GM12874 (cell line): ENCODE measurements around the gene CSTB.

Source experiments
- TF ChIP-seq, protein P1 (sequence below): IDR thresholded peaks from 2 replicates; pipeline ENCODE4 v1.5.1; 2011; ENCODE audit warnings: low read depth, mild to moderate bottlenecking, control low read depth, low read length, moderate library complexity; ENCODE audit not compliant: insufficient read depth

Gene CSTB

DNA sequence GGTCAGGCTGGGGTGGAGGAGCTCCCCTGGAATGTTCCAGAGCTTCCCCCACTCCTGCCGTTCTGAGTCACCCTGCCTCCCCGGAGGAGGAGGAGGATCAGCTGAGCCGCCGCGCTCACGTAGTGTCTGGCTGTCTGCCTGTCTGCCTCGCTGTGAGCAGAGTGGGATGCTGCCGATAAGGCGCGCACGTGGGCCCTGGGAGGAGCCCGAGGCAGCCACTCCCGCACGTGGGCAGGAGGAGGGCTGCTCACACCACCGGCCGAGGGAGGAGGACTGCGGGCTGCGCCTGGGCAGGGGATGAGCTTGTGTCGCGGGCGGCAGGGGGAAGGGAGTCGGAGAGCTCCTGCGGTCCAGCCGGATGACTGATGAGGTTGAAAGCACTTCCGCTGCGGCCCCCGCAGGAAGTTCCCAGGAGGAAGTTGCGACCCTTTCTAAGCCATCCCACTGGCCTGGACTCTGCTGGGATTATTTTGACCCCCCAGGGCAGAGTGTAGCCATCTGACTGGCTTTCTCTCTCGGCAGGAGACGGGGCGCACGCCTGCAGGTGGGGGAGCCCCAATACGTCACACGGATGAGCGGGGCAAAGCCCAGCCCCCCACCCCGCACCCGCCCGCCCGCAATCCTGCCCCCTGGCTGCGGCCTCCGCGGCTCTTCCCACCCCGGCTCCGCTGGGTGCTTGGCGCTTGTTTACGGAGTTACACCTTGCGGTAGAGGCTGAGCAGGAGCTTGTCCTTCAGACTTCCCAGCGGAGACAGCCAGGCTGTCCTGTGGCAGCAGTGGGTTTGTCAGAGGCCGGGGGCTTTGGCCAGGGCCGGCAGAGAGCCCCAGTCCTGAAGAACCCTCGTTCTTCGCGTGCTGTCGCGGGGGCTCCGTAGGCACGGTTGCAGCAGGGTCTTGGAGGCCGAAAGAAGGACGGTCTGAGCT lies 47.4 kb downstream of the CSTB start:
- TF ChIP-seq, protein P1, sequence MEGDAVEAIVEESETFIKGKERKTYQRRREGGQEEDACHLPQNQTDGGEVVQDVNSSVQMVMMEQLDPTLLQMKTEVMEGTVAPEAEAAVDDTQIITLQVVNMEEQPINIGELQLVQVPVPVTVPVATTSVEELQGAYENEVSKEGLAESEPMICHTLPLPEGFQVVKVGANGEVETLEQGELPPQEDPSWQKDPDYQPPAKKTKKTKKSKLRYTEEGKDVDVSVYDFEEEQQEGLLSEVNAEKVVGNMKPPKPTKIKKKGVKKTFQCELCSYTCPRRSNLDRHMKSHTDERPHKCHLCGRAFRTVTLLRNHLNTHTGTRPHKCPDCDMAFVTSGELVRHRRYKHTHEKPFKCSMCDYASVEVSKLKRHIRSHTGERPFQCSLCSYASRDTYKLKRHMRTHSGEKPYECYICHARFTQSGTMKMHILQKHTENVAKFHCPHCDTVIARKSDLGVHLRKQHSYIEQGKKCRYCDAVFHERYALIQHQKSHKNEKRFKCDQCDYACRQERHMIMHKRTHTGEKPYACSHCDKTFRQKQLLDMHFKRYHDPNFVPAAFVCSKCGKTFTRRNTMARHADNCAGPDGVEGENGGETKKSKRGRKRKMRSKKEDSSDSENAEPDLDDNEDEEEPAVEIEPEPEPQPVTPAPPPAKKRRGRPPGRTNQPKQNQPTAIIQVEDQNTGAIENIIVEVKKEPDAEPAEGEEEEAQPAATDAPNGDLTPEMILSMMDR, result no peak

DNA sequence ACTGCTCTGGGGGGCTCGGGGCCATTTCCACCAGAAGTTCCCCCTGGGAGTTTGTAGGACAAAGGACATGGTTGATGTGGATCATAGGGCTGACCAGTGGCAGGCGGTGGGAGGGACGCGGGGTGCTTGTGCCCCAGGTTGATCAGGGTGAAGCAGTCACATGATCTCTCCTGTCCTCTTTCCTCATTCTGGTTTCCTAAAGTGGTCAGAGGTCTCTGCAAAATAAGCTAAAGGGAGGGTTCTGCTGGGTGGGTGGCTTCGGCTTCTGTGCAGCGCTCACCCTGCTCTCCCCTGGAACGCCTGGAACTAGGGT lies 48.0 kb downstream of the CSTB start:
- TF ChIP-seq, protein P1, result no peak

DNA sequence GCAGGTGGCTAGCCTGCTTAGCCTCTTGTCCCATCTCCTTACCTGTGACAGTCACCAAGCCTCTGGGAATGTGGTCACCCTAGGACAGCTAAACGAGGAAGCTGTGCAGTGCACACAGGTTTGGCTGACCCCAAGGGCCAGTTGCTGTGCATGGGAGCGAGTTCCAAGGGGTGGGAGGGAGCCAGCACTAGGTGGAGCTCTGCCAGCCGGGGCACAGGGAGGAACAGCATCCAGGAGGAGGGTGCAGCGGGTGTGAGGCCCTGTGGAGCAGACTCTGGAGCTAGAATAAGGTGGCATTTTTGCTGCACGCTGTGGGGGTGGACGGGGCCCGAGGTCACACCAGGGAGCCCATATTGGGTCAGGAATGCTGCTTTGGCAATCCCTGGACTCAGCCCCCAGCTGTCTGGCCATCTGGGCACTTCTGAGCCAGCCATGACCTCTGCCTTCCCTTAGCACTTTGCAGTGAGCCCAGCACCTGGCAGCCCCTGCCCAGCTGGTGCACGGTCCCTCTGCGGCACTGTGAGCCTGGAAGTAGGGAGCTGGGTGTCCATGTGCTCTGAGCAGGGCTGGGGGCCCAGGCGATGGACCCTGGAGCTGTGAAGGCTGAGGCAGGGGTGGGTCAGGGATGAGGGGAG lies 48.5 kb downstream of the CSTB start:
- TF ChIP-seq, protein P1, result 0 out of 2 replicates have a peak, but pooled peaks have one; percentile 14

DNA sequence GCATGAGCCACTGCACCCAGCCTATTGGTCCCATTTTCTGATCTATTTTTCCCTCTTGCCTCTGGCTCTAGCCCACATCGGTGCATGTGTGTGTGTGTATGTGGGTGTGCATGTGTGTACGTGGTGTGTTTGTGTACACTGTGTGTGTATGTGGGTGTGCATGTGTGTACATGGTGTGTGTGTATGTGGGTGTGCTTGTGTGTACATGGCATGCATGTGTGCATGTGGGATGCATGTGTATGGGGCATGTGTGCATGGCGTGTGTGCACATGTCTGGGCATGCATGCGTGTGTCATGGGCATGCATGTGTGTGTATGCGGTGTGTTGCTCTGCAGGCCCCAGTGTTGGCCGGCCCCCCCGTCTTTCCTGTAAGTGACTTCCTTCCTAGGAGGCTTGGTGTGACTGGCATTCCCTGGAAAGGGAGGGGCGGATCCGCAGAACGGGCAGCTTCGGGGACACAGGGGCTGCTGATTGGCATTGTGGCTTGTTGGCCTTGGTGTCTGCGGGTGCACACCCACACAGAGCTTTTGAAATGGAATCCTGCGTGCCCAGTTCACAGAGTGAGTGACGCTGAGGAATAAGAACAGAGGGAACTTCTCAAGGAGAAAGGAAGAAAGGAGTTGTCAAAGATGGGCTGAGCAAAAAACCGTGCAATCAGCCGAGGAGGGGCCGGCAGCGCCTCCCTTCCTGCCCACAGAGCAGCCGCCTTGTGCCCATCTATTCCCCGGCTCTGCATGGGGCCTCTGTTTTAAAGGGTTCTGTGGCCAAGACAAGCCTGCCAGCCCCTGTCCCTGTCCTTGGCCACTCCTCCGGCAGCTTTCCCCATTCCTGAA lies 49.2 kb downstream of the CSTB start:
- TF ChIP-seq, protein P1, result no peak
